ENCODE data around the gene ACAD10.

Gene ACAD10

DNA sequence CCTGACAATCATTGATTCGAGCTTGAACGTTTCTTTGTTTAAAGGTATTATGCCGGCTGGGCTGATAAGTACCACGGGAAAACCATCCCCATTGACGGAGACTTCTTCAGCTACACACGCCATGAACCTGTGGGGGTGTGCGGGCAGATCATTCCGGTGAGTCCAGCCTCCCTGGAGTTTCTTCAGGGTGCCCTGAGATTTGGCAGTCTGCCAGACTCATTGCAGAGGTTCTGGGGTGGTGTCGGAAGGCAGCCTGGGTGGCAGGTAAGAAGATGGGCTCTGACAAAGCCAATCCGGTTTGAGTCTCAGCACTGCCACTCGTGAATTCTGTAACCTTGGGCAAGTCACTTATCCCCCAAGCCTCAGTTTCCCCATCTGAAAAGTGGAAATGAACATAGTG is 103.9 kb downstream of the ACAD10 start:
- Histone ChIP-seq H3K9me3 (ENCODE audit: control insufficient read depth, insufficient read depth, low read length) (no peaks in the 10 kb centered on the region), H3K27me3 (ENCODE audit: control insufficient read depth, insufficient read depth, low read length) (no peaks in the 10 kb centered on the region), H3K27ac (ENCODE audit: low read length) (no peak overlapping the region), H3K4me3 (ENCODE audit: low read length) (no peak overlapping the region), H3K4me1 (ENCODE audit: control insufficient read depth, insufficient read depth, low read length) (no peaks in the 10 kb centered on the region), H3K36me3 (ENCODE audit: control insufficient read depth, insufficient read depth, low read length) (peaks cover 21% of the 10 kb centered on the region)
- no peak for DNase-seq (ENCODE audit: low read depth, low spot score)
- no CpG with 5 or more reads among the region's 11 CpGs for WGBS (ENCODE audit: insufficient coverage, insufficient read length)

DNA sequence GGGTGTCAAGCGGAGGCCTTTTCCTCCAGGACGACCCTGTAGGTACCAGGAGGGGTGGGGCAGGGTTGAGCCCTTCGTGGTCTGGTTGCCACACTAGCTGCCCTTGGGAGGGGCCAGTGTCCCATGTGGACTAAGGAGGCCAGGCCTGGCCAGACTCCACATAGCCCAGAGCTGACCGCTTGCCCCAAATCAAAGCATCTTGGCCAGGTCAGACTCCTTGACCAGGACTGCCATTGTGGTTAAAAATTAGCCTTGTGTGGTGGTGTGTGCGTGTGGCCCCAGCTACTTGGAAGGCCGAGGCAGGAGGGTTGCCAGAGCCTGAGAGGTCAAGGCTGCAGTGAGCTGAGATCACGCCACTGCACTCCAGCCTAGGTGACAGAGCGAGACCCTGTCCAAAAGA is 105.7 kb downstream of the ACAD10 start:
- peaks cover 21% of the 10 kb centered on the region for H3K36me3 ChIP-seq (ENCODE audit: control insufficient read depth, insufficient read depth, low read length)
- no peak overlapping the region for H3K27ac ChIP-seq (ENCODE audit: low read length)
- no peaks in the 10 kb centered on the region for H3K4me1 ChIP-seq (ENCODE audit: control insufficient read depth, insufficient read depth, low read length)
- no peaks in the 10 kb centered on the region for H3K9me3 ChIP-seq (ENCODE audit: control insufficient read depth, insufficient read depth, low read length)
- no peaks in the 10 kb centered on the region for H3K27me3 ChIP-seq (ENCODE audit: control insufficient read depth, insufficient read depth, low read length)
- H3K4me3 ChIP-seq (ENCODE audit: low read length), result no peak overlapping the region
- WGBS (ENCODE audit: insufficient coverage, insufficient read length), result no CpG with 5 or more reads among the region's 8 CpGs
- no peak for DNase-seq (ENCODE audit: low read depth, low spot score)

DNA sequence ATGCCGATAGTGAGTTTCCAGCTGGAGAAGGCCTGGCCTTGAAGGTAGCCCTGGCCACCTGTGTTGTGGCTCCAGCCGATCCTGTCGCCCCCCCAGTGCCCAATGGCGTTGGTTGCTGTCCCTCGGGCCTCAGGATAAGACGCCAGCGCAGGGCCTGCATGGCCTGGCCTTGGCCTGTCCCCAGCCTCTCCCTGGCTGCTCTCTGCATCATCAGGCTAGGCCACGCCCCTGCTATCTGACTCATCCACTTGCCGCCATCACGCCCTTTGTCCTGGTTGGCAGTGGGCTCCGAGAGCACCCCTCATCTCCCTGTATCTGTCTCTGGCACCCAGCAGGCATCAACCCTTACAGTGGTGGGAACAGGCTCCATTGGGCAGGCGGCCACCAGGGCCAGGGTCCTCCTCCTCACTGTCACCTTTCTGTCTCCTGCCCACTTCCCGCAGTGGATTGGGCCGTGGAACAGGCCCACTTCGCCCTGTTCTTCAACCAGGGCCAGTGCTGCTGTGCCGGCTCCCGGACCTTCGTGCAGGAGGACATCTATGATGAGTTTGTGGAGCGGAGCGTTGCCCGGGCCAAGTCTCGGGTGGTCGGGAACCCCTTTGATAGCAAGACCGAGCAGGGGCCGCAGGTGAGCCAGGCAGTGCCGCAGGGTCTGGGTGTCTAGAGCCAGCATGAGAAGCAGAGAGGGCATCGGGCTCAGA is 106.5 kb downstream of the ACAD10 start:
- H3K4me3 ChIP-seq (ENCODE audit: low read length), result no peak overlapping the region
- no peak for DNase-seq (ENCODE audit: low read depth, low spot score)
- H3K27ac ChIP-seq (ENCODE audit: low read length), result no peak overlapping the region
- WGBS (ENCODE audit: insufficient coverage, insufficient read length), result no CpG with 5 or more reads among the region's 27 CpGs
- no peaks in the 10 kb centered on the region; the same call in 1 of the 2 replicates for H3K4me1 ChIP-seq (ENCODE audit: control insufficient read depth, insufficient read depth, low read length)
- H3K9me3 ChIP-seq (ENCODE audit: control insufficient read depth, insufficient read depth, low read length), result no peaks in the 10 kb centered on the region
- H3K36me3 ChIP-seq (ENCODE audit: control insufficient read depth, insufficient read depth, low read length), result peaks cover 21% of the 10 kb centered on the region
- H3K27me3 ChIP-seq (ENCODE audit: control insufficient read depth, insufficient read depth, low read length), result no peaks in the 10 kb centered on the region

DNA sequence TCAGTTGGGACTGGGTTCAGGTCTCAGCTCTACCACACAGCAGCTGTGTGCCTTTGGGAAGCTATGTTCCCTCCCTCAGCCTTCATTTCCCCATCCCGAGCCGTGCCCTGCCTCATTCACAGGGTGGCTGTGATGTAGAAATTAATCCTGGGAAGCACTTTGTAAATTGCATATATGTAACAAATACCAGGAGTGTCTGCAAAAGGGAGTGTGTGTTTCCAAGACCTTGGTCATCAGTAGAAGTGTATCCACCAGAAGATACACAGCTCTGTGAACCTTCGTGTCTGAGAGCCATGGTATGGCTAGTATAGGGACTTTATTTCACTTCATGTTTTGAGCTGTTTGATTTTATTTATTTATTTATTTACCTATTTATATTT is 107.0 kb downstream of the ACAD10 start:
- H3K27me3 ChIP-seq (ENCODE audit: control insufficient read depth, insufficient read depth, low read length), result no peaks in the 10 kb centered on the region
- H3K36me3 ChIP-seq (ENCODE audit: control insufficient read depth, insufficient read depth, low read length), result peaks cover 23% of the 10 kb centered on the region
- H3K4me3 ChIP-seq (ENCODE audit: low read length), result no peak overlapping the region
- no peaks in the 10 kb centered on the region for H3K9me3 ChIP-seq (ENCODE audit: control insufficient read depth, insufficient read depth, low read length)
- H3K4me1 ChIP-seq (ENCODE audit: control insufficient read depth, insufficient read depth, low read length), result no peaks in the 10 kb centered on the region; the same call in 1 of the 2 replicates
- no peak overlapping the region for H3K27ac ChIP-seq (ENCODE audit: low read length)
- WGBS (ENCODE audit: insufficient coverage, insufficient read length), result no CpG with 5 or more reads among the region's 3 CpGs
- no peak for DNase-seq (ENCODE audit: low read depth, low spot score)

DNA sequence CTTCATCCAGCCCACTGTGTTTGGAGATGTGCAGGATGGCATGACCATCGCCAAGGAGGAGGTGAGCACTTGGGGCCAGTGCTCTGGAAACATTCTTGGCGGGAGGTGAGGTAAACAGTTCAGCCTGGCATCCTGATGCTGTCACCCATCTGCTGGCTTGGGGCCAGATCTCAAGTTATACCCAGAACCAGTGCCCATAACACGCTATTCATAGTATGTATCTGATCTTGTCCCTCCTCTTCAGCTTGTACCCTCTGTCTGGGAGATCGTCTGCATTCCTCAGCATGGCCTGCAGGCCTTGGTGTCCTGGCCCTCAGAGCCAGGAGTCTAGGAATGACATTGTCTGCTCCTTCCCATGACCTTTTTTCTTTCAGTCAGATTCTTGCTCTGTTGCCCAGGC is 112.3 kb downstream of the ACAD10 start:
- no peaks in the 10 kb centered on the region; the same call in 1 of the 2 replicates for H3K4me1 ChIP-seq (ENCODE audit: control insufficient read depth, insufficient read depth, low read length)
- DNase-seq (ENCODE audit: low read depth, low spot score), result no peak
- no CpG with 5 or more reads among the region's 4 CpGs for WGBS (ENCODE audit: insufficient coverage, insufficient read length)
- no peak overlapping the region for H3K27ac ChIP-seq (ENCODE audit: low read length)
- no peaks in the 10 kb centered on the region for H3K27me3 ChIP-seq (ENCODE audit: control insufficient read depth, insufficient read depth, low read length)
- no peak overlapping the region for H3K4me3 ChIP-seq (ENCODE audit: low read length)
- no peaks in the 10 kb centered on the region for H3K9me3 ChIP-seq (ENCODE audit: control insufficient read depth, insufficient read depth, low read length)
- H3K36me3 ChIP-seq (ENCODE audit: control insufficient read depth, insufficient read depth, low read length), result peaks cover 10% of the 10 kb centered on the region

DNA sequence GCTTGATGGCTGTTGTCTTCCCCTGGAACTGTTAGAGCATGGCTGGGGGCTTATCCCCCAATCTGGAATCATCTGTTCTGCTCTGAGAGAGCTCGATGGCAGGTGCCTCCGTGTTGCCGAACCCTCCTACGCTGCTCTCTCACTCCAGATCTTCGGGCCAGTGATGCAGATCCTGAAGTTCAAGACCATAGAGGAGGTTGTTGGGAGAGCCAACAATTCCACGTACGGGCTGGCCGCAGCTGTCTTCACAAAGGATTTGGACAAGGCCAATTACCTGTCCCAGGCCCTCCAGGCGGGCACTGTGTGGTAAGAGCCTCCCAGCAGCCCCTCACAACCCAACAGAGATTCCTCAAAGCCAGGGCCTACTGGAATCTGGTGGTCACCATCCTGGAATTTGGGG is 113.9 kb downstream of the ACAD10 start:
- H3K9me3 ChIP-seq (ENCODE audit: control insufficient read depth, insufficient read depth, low read length), result no peaks in the 10 kb centered on the region
- no peak overlapping the region for H3K4me3 ChIP-seq (ENCODE audit: low read length)
- peaks cover 10% of the 10 kb centered on the region for H3K36me3 ChIP-seq (ENCODE audit: control insufficient read depth, insufficient read depth, low read length)
- H3K4me1 ChIP-seq (ENCODE audit: control insufficient read depth, insufficient read depth, low read length), result no peaks in the 10 kb centered on the region; the same call in 1 of the 2 replicates
- H3K27me3 ChIP-seq (ENCODE audit: control insufficient read depth, insufficient read depth, low read length), result no peaks in the 10 kb centered on the region
- no peak for DNase-seq (ENCODE audit: low read depth, low spot score)
- no CpG with 5 or more reads among the region's 9 CpGs for WGBS (ENCODE audit: insufficient coverage, insufficient read length)
- no peak overlapping the region for H3K27ac ChIP-seq (ENCODE audit: low read length)

DNA sequence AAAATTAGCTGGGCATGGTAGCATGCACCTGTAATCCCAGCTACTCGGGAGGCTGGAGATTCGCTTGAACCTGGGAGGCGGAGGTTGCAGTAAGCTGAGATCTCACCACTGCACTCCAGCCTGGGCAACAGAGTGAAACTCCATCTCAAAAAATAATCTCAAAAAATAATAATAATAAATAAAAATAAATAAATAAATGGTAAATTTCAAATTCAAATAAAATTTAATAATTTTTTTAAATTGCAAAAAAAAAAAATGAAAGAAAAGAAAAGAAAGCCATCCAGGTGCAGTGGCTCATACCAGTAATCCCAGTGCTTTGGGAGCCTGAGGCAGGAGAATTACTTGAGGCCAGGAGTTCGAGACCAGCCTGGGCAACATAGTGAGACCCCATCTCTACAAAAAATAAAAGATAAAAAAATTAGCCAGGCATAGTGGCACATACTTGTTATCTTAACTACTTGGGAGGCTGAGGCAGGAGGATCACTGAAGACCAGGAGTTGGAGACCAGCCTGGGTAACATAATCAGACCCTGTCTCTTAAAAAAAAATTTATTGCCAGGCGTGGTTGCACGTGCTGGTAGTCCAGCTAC is 117.3 kb downstream of the ACAD10 start:
- H3K4me3 ChIP-seq (ENCODE audit: low read length), result no peak overlapping the region
- H3K27me3 ChIP-seq (ENCODE audit: control insufficient read depth, insufficient read depth, low read length), result no peaks in the 10 kb centered on the region
- no peak overlapping the region for H3K27ac ChIP-seq (ENCODE audit: low read length)
- H3K36me3 ChIP-seq (ENCODE audit: control insufficient read depth, insufficient read depth, low read length), result peaks cover 6% of the 10 kb centered on the region
- no CpG with 5 or more reads among the region's 6 CpGs for WGBS (ENCODE audit: insufficient coverage, insufficient read length)
- no peaks in the 10 kb centered on the region for H3K4me1 ChIP-seq (ENCODE audit: control insufficient read depth, insufficient read depth, low read length)
- H3K9me3 ChIP-seq (ENCODE audit: control insufficient read depth, insufficient read depth, low read length), result no peaks in the 10 kb centered on the region
- no peak for DNase-seq (ENCODE audit: low read depth, low spot score)

DNA sequence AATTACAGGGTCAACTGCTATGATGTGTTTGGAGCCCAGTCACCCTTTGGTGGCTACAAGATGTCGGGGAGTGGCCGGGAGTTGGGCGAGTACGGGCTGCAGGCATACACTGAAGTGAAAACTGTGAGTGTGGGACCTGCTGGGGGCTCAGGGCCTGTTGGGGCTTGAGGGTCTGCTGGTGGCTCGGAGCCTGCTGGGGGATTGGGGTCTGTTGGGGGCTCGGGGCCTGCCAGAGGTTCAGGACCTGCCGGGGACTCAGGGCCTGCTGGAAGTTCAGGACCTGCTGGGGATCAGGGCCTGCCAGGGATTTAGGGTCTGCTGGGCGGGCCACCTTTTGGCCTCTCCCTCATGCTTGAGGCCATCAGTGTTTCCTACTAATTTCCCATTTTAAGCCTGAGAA is 118.0 kb downstream of the ACAD10 start:
- no peak for DNase-seq (ENCODE audit: low read depth, low spot score)
- Histone ChIP-seq H3K9me3 (ENCODE audit: control insufficient read depth, insufficient read depth, low read length) (no peaks in the 10 kb centered on the region), H3K27me3 (ENCODE audit: control insufficient read depth, insufficient read depth, low read length) (no peaks in the 10 kb centered on the region), H3K4me3 (ENCODE audit: low read length) (no peak overlapping the region), H3K4me1 (ENCODE audit: control insufficient read depth, insufficient read depth, low read length) (no peaks in the 10 kb centered on the region), H3K36me3 (ENCODE audit: control insufficient read depth, insufficient read depth, low read length) (peaks cover 3% of the 10 kb centered on the region; the same call in 1 of the 2 replicates), H3K27ac (ENCODE audit: low read length) (no peak overlapping the region)
- no CpG with 5 or more reads among the region's 8 CpGs for WGBS (ENCODE audit: insufficient coverage, insufficient read length)

DNA sequence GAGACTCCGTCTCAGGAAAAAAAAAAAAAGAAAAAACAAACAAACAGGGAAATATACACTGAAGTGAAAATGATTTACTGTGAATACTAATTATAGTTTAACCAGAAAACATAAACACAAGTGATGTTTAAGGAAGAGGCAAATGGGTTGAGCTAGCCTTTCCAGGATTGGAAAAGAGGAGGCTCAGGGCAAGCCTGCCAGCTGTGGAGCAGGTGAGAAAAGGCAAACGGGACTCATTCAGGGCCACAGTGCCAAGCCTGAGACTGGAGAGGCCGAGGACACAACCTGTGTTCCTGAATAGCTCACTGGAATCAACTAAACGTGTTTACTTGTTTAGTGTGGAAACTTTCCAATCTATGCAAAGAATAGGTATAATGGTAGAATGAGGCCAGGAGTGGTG is 120.5 kb downstream of the ACAD10 start:
- DNase-seq (ENCODE audit: low read depth, low spot score), result no peak
- H3K9me3 ChIP-seq (ENCODE audit: control insufficient read depth, insufficient read depth, low read length), result no peaks in the 10 kb centered on the region
- H3K27me3 ChIP-seq (ENCODE audit: control insufficient read depth, insufficient read depth, low read length), result no peaks in the 10 kb centered on the region
- no peaks in the 10 kb centered on the region for H3K36me3 ChIP-seq (ENCODE audit: control insufficient read depth, insufficient read depth, low read length)
- no CpG with 5 or more reads among the region's 4 CpGs for WGBS (ENCODE audit: insufficient coverage, insufficient read length)
- no peaks in the 10 kb centered on the region for H3K4me1 ChIP-seq (ENCODE audit: control insufficient read depth, insufficient read depth, low read length)
- no peak overlapping the region for H3K27ac ChIP-seq (ENCODE audit: low read length)
- no peak overlapping the region for H3K4me3 ChIP-seq (ENCODE audit: low read length)

All from iPS DF 6.9 (cell line).